HFFc6 (cell line): ENCODE data around the gene ZNRF1. TPM values are rescaled to one million over a fixed set of nuclear protein-coding genes. Genes with fewer than 3 reads are reported as not detected.
"Not testable (repeated sequence)": the region's sequence is repeated elsewhere in the genome, so short reads cannot be mapped to it uniquely, and the experiment has no call there.

Experiments
- DNase-seq: peaks from one replicate; pipeline ENCODE4 v3.0.0-alpha.2; 2018
- H3K27ac Mint-ChIP-seq: 2 replicates; pipeline ENCODE4 v1.8.0; 2020; ENCODE audit warnings: mild to moderate bottlenecking, mixed read lengths
- H3K27me3 Mint-ChIP-seq: 2 replicates; pipeline ENCODE4 v1.8.0; 2021; ENCODE audit warnings: mild to moderate bottlenecking, moderate library complexity, mixed read lengths; ENCODE audit not compliant: insufficient read depth
- H3K36me3 Mint-ChIP-seq: 2 replicates; pipeline ENCODE4 v1.8.0; 2021; ENCODE audit warnings: low read depth, mixed read lengths
- H3K4me1 Mint-ChIP-seq: 2 replicates; pipeline ENCODE4 v1.8.0; 2020; ENCODE audit warnings: low read depth, mixed read lengths
- H3K4me3 Mint-ChIP-seq: 2 replicates; pipeline ENCODE4 v1.8.0; 2020; ENCODE audit warnings: mild to moderate bottlenecking, moderate library complexity, mixed read lengths
- H3K9me3 Mint-ChIP-seq: 2 replicates; pipeline ENCODE4 v1.8.0; 2020; ENCODE audit warnings: mild to moderate bottlenecking, mixed read lengths
- total RNA-seq, 6 experiments: library from RNA; stranded (reverse); fragmentation: NEBNext Ultra II Directional; extraction: Animal tissue kit (Norgen Biotek cat#: 25700); gene quantifications; 2 replicates in 1 of 6; 3 replicates in 5 of 6; pipeline ENCODE4 v1.2.3, GENCODE V29; 2021
- TF ChIP-seq, protein P1 (sequence below): fragments of 200-600 bp; sonication (generic); IDR thresholded peaks from 2 replicates; pipeline ENCODE4 v1.5.0; 2021; ENCODE audit warnings: antibody characterized with exemption, mild to moderate bottlenecking

The ZNRF1 gene
- total RNA-seq, 6 experiments from 2014 or later: 21.7 to 31.3 (median 28.0) TPM

DNA sequence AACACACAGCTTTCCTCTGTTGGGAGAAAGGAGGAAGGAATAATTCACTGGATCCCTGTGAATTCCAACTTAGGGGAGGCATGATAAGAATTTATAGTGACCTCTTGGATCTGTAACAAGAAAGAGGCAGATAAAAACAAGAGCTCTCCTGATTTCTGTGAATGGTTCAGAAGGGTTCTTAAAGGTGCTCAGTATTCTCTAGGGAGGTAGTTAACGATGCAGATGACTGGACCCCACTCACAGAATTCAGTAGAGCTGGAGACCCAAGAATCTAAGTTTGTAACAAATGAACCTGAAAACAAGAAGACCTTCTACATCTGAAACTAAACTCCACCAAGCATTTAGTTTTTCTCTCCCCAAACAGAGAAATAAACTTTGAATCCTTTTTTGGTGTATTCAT lies 8.6 kb downstream of the ZNRF1 start:
- Mint-ChIP-seq H3K4me1 (peaks cover 51% of the 10 kb centered on the region), H3K27ac (no peak overlapping the region), H3K4me3 (no peak overlapping the region), H3K9me3 (no peaks in the 10 kb centered on the region), H3K27me3 (peaks cover 2% of the 10 kb centered on the region; the same call in 1 of the 2 replicates), H3K36me3 (peaks cover 16% of the 10 kb centered on the region)
- DNase-seq: no peak
- TF ChIP-seq, protein P1, sequence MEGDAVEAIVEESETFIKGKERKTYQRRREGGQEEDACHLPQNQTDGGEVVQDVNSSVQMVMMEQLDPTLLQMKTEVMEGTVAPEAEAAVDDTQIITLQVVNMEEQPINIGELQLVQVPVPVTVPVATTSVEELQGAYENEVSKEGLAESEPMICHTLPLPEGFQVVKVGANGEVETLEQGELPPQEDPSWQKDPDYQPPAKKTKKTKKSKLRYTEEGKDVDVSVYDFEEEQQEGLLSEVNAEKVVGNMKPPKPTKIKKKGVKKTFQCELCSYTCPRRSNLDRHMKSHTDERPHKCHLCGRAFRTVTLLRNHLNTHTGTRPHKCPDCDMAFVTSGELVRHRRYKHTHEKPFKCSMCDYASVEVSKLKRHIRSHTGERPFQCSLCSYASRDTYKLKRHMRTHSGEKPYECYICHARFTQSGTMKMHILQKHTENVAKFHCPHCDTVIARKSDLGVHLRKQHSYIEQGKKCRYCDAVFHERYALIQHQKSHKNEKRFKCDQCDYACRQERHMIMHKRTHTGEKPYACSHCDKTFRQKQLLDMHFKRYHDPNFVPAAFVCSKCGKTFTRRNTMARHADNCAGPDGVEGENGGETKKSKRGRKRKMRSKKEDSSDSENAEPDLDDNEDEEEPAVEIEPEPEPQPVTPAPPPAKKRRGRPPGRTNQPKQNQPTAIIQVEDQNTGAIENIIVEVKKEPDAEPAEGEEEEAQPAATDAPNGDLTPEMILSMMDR: no peak

DNA sequence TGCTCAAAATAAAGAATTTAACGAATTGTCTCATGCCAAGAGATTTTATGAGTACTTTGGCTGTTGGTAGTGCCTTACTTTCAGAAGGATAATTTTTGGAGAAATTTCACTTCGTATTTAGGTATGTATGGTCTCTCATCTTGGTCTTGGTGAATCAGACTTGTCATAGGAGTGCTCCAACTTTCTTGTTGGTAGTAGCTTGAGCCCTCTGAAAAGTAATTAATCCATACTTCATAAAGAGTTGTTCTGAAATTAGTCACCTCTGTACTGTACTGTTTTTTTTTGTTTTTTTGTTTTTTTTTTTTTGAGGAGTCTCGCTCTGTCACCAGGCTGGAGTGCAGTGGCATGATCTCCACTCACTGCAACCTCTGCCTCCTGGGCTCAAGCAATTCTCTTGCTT lies 11.6 kb downstream of the ZNRF1 start:
- no peak for DNase-seq
- peaks cover 4% of the 10 kb centered on the region; the same call in 1 of the 2 replicates for H3K36me3 Mint-ChIP-seq
- no peak overlapping the region for H3K4me3 Mint-ChIP-seq
- no peak overlapping the region for H3K27ac Mint-ChIP-seq
- no peaks in the 10 kb centered on the region for H3K9me3 Mint-ChIP-seq
- TF ChIP-seq, protein P1: no peak
- H3K27me3 Mint-ChIP-seq: no peaks in the 10 kb centered on the region
- peaks cover 47% of the 10 kb centered on the region for H3K4me1 Mint-ChIP-seq

DNA sequence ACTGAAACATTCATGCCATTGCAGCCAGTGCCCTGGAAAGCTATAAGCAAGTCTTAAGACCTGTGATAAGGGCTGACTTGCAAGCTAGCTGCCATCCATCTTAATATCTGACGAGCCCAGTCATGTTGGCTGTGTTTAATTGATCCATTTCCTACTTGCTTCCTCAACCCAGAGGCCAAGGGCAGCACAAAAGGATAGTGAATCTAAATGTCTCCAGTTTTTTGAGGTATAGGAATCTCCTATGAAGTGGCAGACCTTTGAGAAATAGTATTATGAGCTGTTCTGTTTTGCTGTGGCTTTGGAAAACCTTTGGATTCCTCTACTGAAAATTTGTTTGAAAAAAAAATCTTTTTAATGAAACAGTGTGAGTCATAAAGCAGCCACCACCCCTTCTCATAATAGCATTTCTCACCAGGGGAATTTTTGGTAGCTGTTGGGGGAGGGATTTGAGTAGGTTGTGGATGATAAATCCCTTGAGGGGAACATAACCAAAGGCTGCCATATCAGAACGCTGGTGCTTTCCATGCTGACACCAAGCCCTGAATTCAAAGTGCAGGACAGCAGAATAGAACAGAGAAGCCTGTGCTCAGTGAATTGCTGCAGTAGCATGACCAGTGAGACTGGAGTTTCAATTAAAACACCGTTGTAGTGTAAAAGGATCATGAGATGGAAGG lies 12.9 kb downstream of the ZNRF1 start:
- H3K27ac Mint-ChIP-seq: peak overlapping the region; percentile 88
- TF ChIP-seq, protein P1: no peak
- H3K9me3 Mint-ChIP-seq: no peaks in the 10 kb centered on the region
- DNase-seq: peak; percentile 78
- H3K4me1 Mint-ChIP-seq: peaks cover 47% of the 10 kb centered on the region
- no peaks in the 10 kb centered on the region for H3K27me3 Mint-ChIP-seq
- peak overlapping the region; percentile 76 for H3K4me3 Mint-ChIP-seq
- peaks cover 4% of the 10 kb centered on the region; the same call in 1 of the 2 replicates for H3K36me3 Mint-ChIP-seq

DNA sequence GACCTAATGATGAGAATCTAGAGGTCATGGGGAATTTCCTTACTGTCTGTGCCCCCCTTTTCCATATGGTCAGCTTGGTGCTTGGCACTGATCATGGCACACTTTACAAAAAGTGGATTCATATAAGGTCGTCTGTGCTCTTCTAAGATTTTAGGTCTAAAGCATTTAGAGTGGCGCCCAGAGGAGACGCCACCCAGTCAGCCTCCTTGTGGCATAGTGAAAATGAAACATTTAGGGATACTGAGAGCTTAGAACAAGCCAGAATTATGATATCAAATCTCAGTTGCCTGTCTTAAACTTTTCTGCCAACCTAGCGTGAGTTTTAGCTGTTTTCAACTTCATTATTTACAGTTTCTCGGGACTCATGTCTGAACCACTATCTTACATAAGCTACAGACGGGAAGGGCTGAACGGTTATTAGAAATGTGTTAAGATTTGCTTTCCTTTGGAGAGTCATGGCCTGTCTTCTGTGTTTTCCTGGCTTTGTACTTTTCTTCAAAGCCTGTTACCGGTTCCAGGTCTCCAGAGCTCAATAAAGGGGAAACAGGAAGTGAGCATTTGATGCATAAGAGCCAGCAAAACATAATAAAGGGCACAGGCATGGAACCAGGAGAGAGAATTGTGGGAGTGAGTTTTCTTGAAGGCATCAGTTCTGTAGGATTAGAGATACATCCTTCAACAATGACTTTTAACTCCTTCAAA lies 13.7 kb downstream of the ZNRF1 start:
- Mint-ChIP-seq H3K4me1 (peaks cover 47% of the 10 kb centered on the region), H3K27ac (peak overlapping the region; percentile 88), H3K36me3 (peaks cover under 1% of the 10 kb centered on the region; the same call in 1 of the 2 replicates), H3K9me3 (no peaks in the 10 kb centered on the region), H3K4me3 (peak overlapping the region; percentile 76; the same call in 1 of the 2 replicates), H3K27me3 (no peaks in the 10 kb centered on the region)
- TF ChIP-seq, protein P1: no peak
- no peak for DNase-seq

DNA sequence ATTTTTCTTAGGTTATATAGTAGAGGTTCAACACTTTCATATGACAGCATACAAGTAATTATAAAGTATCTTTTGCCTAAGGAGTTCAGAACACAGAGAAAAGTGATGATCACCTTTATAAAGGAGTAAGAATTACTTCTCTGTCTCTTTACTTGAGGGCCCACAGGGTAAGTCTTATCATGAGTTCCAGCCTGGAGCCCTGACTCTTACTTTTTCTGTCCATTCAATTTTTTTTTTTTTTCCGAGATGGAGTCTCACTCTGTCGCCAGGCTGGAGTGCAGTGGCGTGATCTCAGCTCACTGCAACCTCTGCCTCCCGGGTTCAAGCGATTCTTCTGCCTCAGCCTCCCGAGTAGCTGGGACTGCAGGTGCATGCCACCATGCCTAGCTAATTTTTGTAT lies 14.3 kb downstream of the ZNRF1 start:
- not testable (repeated sequence) for H3K27ac Mint-ChIP-seq, H3K27me3 Mint-ChIP-seq, H3K4me3 Mint-ChIP-seq, H3K9me3 Mint-ChIP-seq, DNase-seq, H3K36me3 Mint-ChIP-seq
- peaks cover 48% of the 10 kb centered on the region for H3K4me1 Mint-ChIP-seq

DNA sequence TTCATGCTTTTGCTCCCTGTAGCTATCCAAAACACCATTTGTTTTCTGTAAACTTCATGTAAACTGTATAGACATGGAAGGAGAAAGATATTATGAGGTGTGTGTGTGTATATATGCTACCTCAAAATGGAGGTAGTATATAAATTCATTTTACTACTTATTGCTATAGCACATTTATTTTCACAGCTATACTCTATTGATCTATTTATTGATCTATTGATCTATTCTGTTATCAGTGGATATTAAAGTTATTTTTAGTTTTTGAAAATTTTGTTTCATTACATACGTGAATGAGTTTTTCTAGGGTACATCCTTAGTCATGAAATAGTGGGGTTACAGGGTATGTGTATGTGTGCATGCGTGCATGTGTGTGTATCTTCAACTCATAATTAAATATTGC lies 15.5 kb downstream of the ZNRF1 start:
- TF ChIP-seq, protein P1: no peak
- Mint-ChIP-seq H3K4me3 (no peak overlapping the region), H3K36me3 (peaks cover 2% of the 10 kb centered on the region; the same call in 1 of the 2 replicates), H3K27ac (no peak overlapping the region), H3K4me1 (peaks cover 52% of the 10 kb centered on the region), H3K9me3 (no peaks in the 10 kb centered on the region), H3K27me3 (no peaks in the 10 kb centered on the region)
- DNase-seq: no peak

DNA sequence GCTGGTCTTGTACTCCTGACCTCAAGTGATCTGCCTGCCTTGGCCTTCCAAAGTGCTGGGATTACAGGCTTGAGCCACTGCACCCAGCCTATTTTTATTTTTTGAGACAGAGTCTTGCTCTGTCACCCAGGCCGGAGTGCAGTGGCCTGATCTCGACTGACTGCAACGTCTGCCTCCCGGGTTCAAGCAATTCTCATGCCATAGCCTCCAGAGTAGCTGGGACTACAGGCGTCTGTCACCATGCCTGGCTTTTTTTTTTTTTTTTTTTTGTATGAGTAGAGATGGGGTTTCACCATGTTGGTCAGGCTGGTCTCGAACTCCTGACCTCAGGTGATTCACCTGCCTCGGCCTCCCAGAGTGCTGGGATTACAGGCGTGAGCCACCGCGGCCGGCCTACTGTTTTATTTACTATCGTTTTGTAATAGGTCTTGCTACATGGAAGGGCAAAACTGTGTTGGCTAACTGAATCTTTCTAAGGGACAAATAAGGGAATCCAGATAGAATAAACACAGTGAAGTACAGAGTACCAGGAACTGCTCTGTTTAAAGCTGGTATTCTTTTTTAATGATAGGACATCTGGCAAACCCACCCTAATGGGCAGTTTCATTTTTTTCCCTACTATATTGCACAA lies 17.7 kb downstream of the ZNRF1 start:
- not testable (repeated sequence) for H3K4me3 Mint-ChIP-seq, DNase-seq, H3K9me3 Mint-ChIP-seq, H3K27ac Mint-ChIP-seq, H3K27me3 Mint-ChIP-seq
- H3K4me1 Mint-ChIP-seq: peaks cover 37% of the 10 kb centered on the region
- H3K36me3 Mint-ChIP-seq: peaks cover 19% of the 10 kb centered on the region
